ENCODE results near the gene CLASP1. TPM values are rescaled to one million over a fixed set of nuclear protein-coding genes. Genes with fewer than 3 reads are reported as not detected.
"Not testable (repeated sequence)": the region's sequence is repeated elsewhere in the genome, so short reads cannot be mapped to it uniquely, and the experiment has no call there.

Gene CLASP1
- total RNA-seq, 1 experiment from 2014 or later = 45.9 TPM

- Histone ChIP-seq H3K56ac (ENCODE audit: insufficient read length, low read depth, low read length) (no peak overlapping the region), H3K14ac (ENCODE audit: insufficient read depth, low read length) (no peak overlapping the region), H3K27ac (ENCODE audit: insufficient read length, low read depth, low read length) (no peak overlapping the region), H2BK12ac (ENCODE audit: insufficient read length, low read depth, low read length) (no peak overlapping the region), H2BK5ac (ENCODE audit: insufficient read length, low read length) (no peak overlapping the region), H2BK120ac (ENCODE audit: low read depth, low read length, poor library complexity, severe bottlenecking) (no peak overlapping the region), H3K23me2 (ENCODE audit: insufficient read length, low read depth, low read length, poor library complexity, severe bottlenecking) (no peaks in the 10 kb centered on the region), H3K79me1 (ENCODE audit: insufficient read depth, low read depth, low read length, poor library complexity, severe bottlenecking) (no peaks in the 10 kb centered on the region), H2BK20ac (ENCODE audit: low read depth, low read length, poor library complexity, severe bottlenecking) (no peak overlapping the region), H2BK15ac (ENCODE audit: low read depth, low read length) (no peak overlapping the region), H3K4me1 (ENCODE audit: insufficient read depth, low read length) (no peaks in the 10 kb centered on the region), H2AK5ac (ENCODE audit: insufficient read length, low read length) (no peak overlapping the region), H3K9me3 (ENCODE audit: control insufficient read depth, low read depth, low read length) (no peaks in the 10 kb centered on the region), H3T11ph (ENCODE audit: low read length) (no peak overlapping the region), H2AFZ (ENCODE audit: low read length) (no peak overlapping the region), H3K9ac (ENCODE audit: extremely low read depth, insufficient read length, low read length) (no peak overlapping the region), H3K27me3 (ENCODE audit: insufficient read depth, low read length) (no peaks in the 10 kb centered on the region), H4K20me1 (ENCODE audit: control insufficient read depth, insufficient read depth, insufficient read length) (no peaks in the 10 kb centered on the region), H3K79me2 (ENCODE audit: insufficient read depth, low read length) (no peaks in the 10 kb centered on the region), H3K4ac (ENCODE audit: low read depth, low read length) (no peak overlapping the region), H4K5ac (ENCODE audit: insufficient read length, low read depth, low read length) (no peak overlapping the region), H4K8ac (replicated peaks; ENCODE audit: insufficient read length, low read depth, low read length) (no peak overlapping the region), H3K23ac (ENCODE audit: insufficient read length, low read depth, low read length) (no peak overlapping the region), H3K4me2 (ENCODE audit: insufficient read depth, insufficient read length, low read length) (no peak overlapping the region), H4K91ac (ENCODE audit: insufficient read length, low read depth, low read length) (no peak overlapping the region), H3K18ac (ENCODE audit: insufficient read length, low read depth, low read length) (no peak overlapping the region)
- no CpG with 5 or more reads among the region's 7 CpGs for WGBS (ENCODE audit: extremely low coverage, insufficient read length, low lambda C conversion rate)
- no peak for DNase-seq
- Mint-ChIP-seq H3K27me3 (ENCODE audit: low read depth) (peaks cover 2% of the 10 kb centered on the region), H3K4me1 (no peaks in the 10 kb centered on the region), H3K36me3 (ENCODE audit: insufficient read depth in 1 of 3, low read depth in 3 of 3) (no peaks in the 10 kb centered on the region), H3K9me3 (no peaks in the 10 kb centered on the region), H3K27ac (no peak overlapping the region), H3K4me3 (no peak overlapping the region)
- TF ChIP-seq, protein P1, sequence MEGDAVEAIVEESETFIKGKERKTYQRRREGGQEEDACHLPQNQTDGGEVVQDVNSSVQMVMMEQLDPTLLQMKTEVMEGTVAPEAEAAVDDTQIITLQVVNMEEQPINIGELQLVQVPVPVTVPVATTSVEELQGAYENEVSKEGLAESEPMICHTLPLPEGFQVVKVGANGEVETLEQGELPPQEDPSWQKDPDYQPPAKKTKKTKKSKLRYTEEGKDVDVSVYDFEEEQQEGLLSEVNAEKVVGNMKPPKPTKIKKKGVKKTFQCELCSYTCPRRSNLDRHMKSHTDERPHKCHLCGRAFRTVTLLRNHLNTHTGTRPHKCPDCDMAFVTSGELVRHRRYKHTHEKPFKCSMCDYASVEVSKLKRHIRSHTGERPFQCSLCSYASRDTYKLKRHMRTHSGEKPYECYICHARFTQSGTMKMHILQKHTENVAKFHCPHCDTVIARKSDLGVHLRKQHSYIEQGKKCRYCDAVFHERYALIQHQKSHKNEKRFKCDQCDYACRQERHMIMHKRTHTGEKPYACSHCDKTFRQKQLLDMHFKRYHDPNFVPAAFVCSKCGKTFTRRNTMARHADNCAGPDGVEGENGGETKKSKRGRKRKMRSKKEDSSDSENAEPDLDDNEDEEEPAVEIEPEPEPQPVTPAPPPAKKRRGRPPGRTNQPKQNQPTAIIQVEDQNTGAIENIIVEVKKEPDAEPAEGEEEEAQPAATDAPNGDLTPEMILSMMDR (conservative IDR thresholded peaks at IDR 0.05) = no peak
Observed at GRCh38 chr2:121316986-121317385, 332.3 kb downstream of the CLASP1 start.

- H3K4ac ChIP-seq (ENCODE audit: low read depth, low read length); H3K36me3 Mint-ChIP-seq (ENCODE audit: insufficient read depth in 1 of 3, low read depth in 3 of 3); H2BK12ac ChIP-seq (ENCODE audit: insufficient read length, low read depth, low read length); H3K9ac ChIP-seq (ENCODE audit: extremely low read depth, insufficient read length, low read length); H4K8ac ChIP-seq (replicated peaks; ENCODE audit: insufficient read length, low read depth, low read length); H3K14ac ChIP-seq (ENCODE audit: insufficient read depth, low read length); H3K27ac ChIP-seq (ENCODE audit: insufficient read length, low read depth, low read length); H3K23me2 ChIP-seq (ENCODE audit: insufficient read length, low read depth, low read length, poor library complexity, severe bottlenecking); H3K4me1 ChIP-seq (ENCODE audit: insufficient read depth, low read length); H3K9me3 Mint-ChIP-seq; H3K4me1 Mint-ChIP-seq; H3K79me2 ChIP-seq (ENCODE audit: insufficient read depth, low read length); H3K27me3 ChIP-seq (ENCODE audit: insufficient read depth, low read length); H2BK5ac ChIP-seq (ENCODE audit: insufficient read length, low read length); H2AK5ac ChIP-seq (ENCODE audit: insufficient read length, low read length); H3T11ph ChIP-seq (ENCODE audit: low read length); DNase-seq; H4K5ac ChIP-seq (ENCODE audit: insufficient read length, low read depth, low read length); H3K4me3 Mint-ChIP-seq; H4K20me1 ChIP-seq (ENCODE audit: control insufficient read depth, insufficient read depth, insufficient read length); H3K9me3 ChIP-seq (ENCODE audit: control insufficient read depth, low read depth, low read length); H3K27ac Mint-ChIP-seq; H3K27me3 Mint-ChIP-seq (ENCODE audit: low read depth); H2BK20ac ChIP-seq (ENCODE audit: low read depth, low read length, poor library complexity, severe bottlenecking); H3K79me1 ChIP-seq (ENCODE audit: insufficient read depth, low read depth, low read length, poor library complexity, severe bottlenecking); H2AFZ ChIP-seq (ENCODE audit: low read length); H2BK15ac ChIP-seq (ENCODE audit: low read depth, low read length); H3K18ac ChIP-seq (ENCODE audit: insufficient read length, low read depth, low read length); H3K56ac ChIP-seq (ENCODE audit: insufficient read length, low read depth, low read length); H4K91ac ChIP-seq (ENCODE audit: insufficient read length, low read depth, low read length); H2BK120ac ChIP-seq (ENCODE audit: low read depth, low read length, poor library complexity, severe bottlenecking); H3K23ac ChIP-seq (ENCODE audit: insufficient read length, low read depth, low read length); H3K4me2 ChIP-seq (ENCODE audit: insufficient read depth, insufficient read length, low read length): not testable (repeated sequence)
- WGBS (ENCODE audit: extremely low coverage, insufficient read length, low lambda C conversion rate) = no CpG with 5 or more reads among the region's 15 CpGs
Observed at GRCh38 chr2:121313701-121314100, 335.6 kb downstream of the CLASP1 start.

All from H9 (cell line).